ENCODE measurements around the gene DNAJC1. TPM values are rescaled to one million over a fixed set of nuclear protein-coding genes. Genes with fewer than 3 reads are reported as not detected.

The DNAJC1 gene
- polyA plus RNA-seq, 1 donor from 2014 or later: 15.9 TPM

- Histone ChIP-seq H4K20me1 (ENCODE audit: insufficient read depth) (no peaks in the 10 kb centered on the region), H3K27me3 (ENCODE audit: insufficient read depth, low read depth, low read length) (no peaks in the 10 kb centered on the region), H3K4me2 (ENCODE audit: low read length) (peak overlapping the region; percentile 3)
These were observed 84.4 kb downstream of the DNAJC1 start for GRCh38 chr10:21919117-21919516.

DNA sequence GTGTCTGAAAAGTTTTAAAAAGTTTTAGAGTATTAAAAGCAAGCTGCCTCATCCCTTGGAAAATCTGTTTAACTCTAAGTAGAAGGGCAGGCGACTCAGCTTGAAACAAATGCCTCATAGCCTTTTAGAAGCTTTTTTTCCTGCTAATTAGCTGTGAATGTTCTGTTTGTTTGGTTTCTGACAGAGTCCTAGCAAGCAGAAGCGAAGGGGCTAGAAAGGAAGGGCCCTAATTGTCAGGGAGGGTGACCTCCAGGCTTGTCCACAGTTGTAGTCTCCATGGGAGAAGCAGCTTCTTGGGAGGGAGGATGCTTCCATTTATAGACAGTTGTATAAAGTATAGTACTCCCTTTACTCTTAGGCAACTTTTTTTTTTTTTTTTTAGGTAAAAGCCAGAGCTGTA is 90.9 kb downstream of the DNAJC1 start:
- Histone ChIP-seq H2AFZ (ENCODE audit: low read depth, low read length) (no peak overlapping the region), H3F3A (ENCODE audit: insufficient read depth, low read length, poor library complexity, severe bottlenecking) (no peaks in the 10 kb centered on the region), H3K4me3 (ENCODE audit: low read length) (no peak overlapping the region), H3K27me3 (ENCODE audit: insufficient read depth, low read depth, low read length) (no peaks in the 10 kb centered on the region), H3K9me2 (ENCODE audit: insufficient read depth, low read length) (no peaks in the 10 kb centered on the region), H3K79me2 (replicated peaks; ENCODE audit: insufficient read depth, low read length) (no peaks in the 10 kb centered on the region), H3K36me3 (ENCODE audit: insufficient read depth, low read length) (no peaks in the 10 kb centered on the region), H3K4me2 (ENCODE audit: low read length) (no peak overlapping the region), H4K20me1 (ENCODE audit: insufficient read depth) (no peaks in the 10 kb centered on the region), H3K27ac (ENCODE audit: low read length) (no peak overlapping the region), H3K9me3 (ENCODE audit: low read length) (no peaks in the 10 kb centered on the region), H3K9ac (ENCODE audit: low read length) (no peak overlapping the region)
- TF ChIP-seq EP300 (conservative IDR thresholded peaks at IDR 0.05; ENCODE audit: poor library complexity, severe bottlenecking) (no peak), MXI1 (conservative IDR thresholded peaks at IDR 0.05; ENCODE audit: poor library complexity, severe bottlenecking) (no peak), EZH2 (IDR thresholded peaks at IDR 0.05; ENCODE audit: borderline replicate concordance, insufficient read depth, low read length, poor library complexity, severe bottlenecking) (no peak), TAF1 (IDR thresholded peaks at IDR 0.05; ENCODE audit: low read depth) (no peak), POLR2AphosphoS5 (IDR thresholded peaks at IDR 0.05) (no peak), REST (IDR thresholded peaks at IDR 0.05; ENCODE audit: borderline replicate concordance) (no peak), SMC3 (conservative IDR thresholded peaks at IDR 0.05; ENCODE audit: poor library complexity) (no peak), RAD21 (conservative IDR thresholded peaks at IDR 0.05) (no peak)
- TF ChIP-seq, protein P1, sequence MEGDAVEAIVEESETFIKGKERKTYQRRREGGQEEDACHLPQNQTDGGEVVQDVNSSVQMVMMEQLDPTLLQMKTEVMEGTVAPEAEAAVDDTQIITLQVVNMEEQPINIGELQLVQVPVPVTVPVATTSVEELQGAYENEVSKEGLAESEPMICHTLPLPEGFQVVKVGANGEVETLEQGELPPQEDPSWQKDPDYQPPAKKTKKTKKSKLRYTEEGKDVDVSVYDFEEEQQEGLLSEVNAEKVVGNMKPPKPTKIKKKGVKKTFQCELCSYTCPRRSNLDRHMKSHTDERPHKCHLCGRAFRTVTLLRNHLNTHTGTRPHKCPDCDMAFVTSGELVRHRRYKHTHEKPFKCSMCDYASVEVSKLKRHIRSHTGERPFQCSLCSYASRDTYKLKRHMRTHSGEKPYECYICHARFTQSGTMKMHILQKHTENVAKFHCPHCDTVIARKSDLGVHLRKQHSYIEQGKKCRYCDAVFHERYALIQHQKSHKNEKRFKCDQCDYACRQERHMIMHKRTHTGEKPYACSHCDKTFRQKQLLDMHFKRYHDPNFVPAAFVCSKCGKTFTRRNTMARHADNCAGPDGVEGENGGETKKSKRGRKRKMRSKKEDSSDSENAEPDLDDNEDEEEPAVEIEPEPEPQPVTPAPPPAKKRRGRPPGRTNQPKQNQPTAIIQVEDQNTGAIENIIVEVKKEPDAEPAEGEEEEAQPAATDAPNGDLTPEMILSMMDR (IDR thresholded peaks at IDR 0.05; ENCODE audit: poor library complexity, severe bottlenecking): no peak

More at GRCh38 chr10:21919117-21919516, 84.4 kb downstream of the DNAJC1 start:
- no peaks in the 10 kb centered on the region for H3K9me2 ChIP-seq (ENCODE audit: insufficient read depth, low read length)
- H2AFZ ChIP-seq (ENCODE audit: low read depth, low read length): no peak overlapping the region
- H3K79me2 ChIP-seq (replicated peaks; ENCODE audit: insufficient read depth, low read length): peaks cover 7% of the 10 kb centered on the region
- peak overlapping the region; percentile 44 for H3K27ac ChIP-seq (ENCODE audit: low read length)
- no peaks in the 10 kb centered on the region for H3K36me3 ChIP-seq (ENCODE audit: insufficient read depth, low read length)
- H3K4me3 ChIP-seq (ENCODE audit: low read length): no peak overlapping the region
- H3K9me3 ChIP-seq (ENCODE audit: low read length): no peaks in the 10 kb centered on the region
- TF ChIP-seq REST (IDR thresholded peaks at IDR 0.05; ENCODE audit: borderline replicate concordance) (no peak), EP300 (conservative IDR thresholded peaks at IDR 0.05; ENCODE audit: poor library complexity, severe bottlenecking) (peak; percentile 49), MXI1 (conservative IDR thresholded peaks at IDR 0.05; ENCODE audit: poor library complexity, severe bottlenecking) (no peak), SMC3 (conservative IDR thresholded peaks at IDR 0.05; ENCODE audit: poor library complexity) (no peak), EZH2 (IDR thresholded peaks at IDR 0.05; ENCODE audit: borderline replicate concordance, insufficient read depth, low read length, poor library complexity, severe bottlenecking) (no peak), TAF1 (IDR thresholded peaks at IDR 0.05; ENCODE audit: low read depth) (no peak), POLR2AphosphoS5 (IDR thresholded peaks at IDR 0.05) (peak; percentile 11)
- no peak overlapping the region for H3K9ac ChIP-seq (ENCODE audit: low read length)
- no peaks in the 10 kb centered on the region for H3F3A ChIP-seq (ENCODE audit: insufficient read depth, low read length, poor library complexity, severe bottlenecking)

Data from neural cell (in vitro differentiated cells).